Thoracic aorta (tissue), 2 donors: ENCODE data around the gene C2orf66. TPM values are rescaled to one million over a fixed set of nuclear protein-coding genes. Genes with fewer than 3 reads are reported as not detected.
A peak's percentile ranks its signal among the peaks of the same experiment; 100 is the strongest.

Source experiments
- ATAC-seq: fragments of 150-250 bp; one replicate; pipeline ENCODE4 v1.8.0; 2017; ENCODE audit warnings: low read depth; ENCODE audit not compliant: insufficient number of reproducible peaks, low FRiP score
- DNase-seq: peaks from one replicate; pipeline ENCODE4 v3.0.0-alpha.2; 2020; ENCODE audit warnings: low spot score
- H3K27ac ChIP-seq, 2 donors: fragments of 200-600 bp; sonication (generic); 1 replicate in 1 of 2; 2 replicates in 1 of 2; pipeline ENCODE4 v1.5.1; 2016; ENCODE audit warnings: mild to moderate bottlenecking in 2 of 2, moderate library complexity in 2 of 2
- H3K27me3 ChIP-seq: fragments of 200-600 bp; sonication (generic); replicated peaks from 2 replicates; pipeline ENCODE4 v1.6.0; 2016; ENCODE audit warnings: mild to moderate bottlenecking; ENCODE audit not compliant: insufficient read depth
- H3K36me3 ChIP-seq: fragments of 200-600 bp; sonication (generic); one replicate; pipeline ENCODE4 v1.5.1; 2016
- H3K4me1 ChIP-seq, 2 donors: fragments of 200-600 bp; sonication (generic); 1 replicate in 1 of 2; 2 replicates in 1 of 2; pipeline versions ENCODE4 v1.5.1 to v1.6.0; 2016; ENCODE audit warnings: low read depth in 2 of 2, mild to moderate bottlenecking in 1 of 2; ENCODE audit not compliant: control insufficient read depth in 1 of 2
- H3K4me3 ChIP-seq: fragments of 200-600 bp; sonication (generic); 2 replicates; pipeline ENCODE4 v1.5.1; 2016; ENCODE audit warnings: mild to moderate bottlenecking
- H3K9me3 ChIP-seq: fragments of 200-600 bp; sonication (generic); 2 replicates; pipeline ENCODE4 v1.5.1; 2016
- total RNA-seq, 2 donors: library from RNA; depleted of rRNA; stranded (reverse); fragments of >200 nt; gene quantifications; one replicate each; pipeline versions ENCODE4 v1.1.0 to v1.2.3, GENCODE V29; 2016
- TF ChIP-seq, protein P1 (sequence below): fragments of 200-600 bp; sonication (generic); IDR thresholded peaks from one replicate; pipeline ENCODE4 v1.5.1; 2019; ENCODE audit warnings: antibody characterized with exemption

C2orf66 gene
- total RNA-seq, 2 donors from 2014 or later = not detected

- H3K4me3 ChIP-seq = no peak overlapping the region
- TF ChIP-seq, protein P1, sequence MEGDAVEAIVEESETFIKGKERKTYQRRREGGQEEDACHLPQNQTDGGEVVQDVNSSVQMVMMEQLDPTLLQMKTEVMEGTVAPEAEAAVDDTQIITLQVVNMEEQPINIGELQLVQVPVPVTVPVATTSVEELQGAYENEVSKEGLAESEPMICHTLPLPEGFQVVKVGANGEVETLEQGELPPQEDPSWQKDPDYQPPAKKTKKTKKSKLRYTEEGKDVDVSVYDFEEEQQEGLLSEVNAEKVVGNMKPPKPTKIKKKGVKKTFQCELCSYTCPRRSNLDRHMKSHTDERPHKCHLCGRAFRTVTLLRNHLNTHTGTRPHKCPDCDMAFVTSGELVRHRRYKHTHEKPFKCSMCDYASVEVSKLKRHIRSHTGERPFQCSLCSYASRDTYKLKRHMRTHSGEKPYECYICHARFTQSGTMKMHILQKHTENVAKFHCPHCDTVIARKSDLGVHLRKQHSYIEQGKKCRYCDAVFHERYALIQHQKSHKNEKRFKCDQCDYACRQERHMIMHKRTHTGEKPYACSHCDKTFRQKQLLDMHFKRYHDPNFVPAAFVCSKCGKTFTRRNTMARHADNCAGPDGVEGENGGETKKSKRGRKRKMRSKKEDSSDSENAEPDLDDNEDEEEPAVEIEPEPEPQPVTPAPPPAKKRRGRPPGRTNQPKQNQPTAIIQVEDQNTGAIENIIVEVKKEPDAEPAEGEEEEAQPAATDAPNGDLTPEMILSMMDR = no peak
- no peak overlapping the region for H3K27ac ChIP-seq
- no peaks in the 10 kb centered on the region for H3K27me3 ChIP-seq
- H3K9me3 ChIP-seq = no peaks in the 10 kb centered on the region
- DNase-seq (no peak), ATAC-seq (no peak)
- peaks cover 41% of the 10 kb centered on the region for H3K36me3 ChIP-seq
- no peaks in the 10 kb centered on the region for H3K4me1 ChIP-seq
These were observed 25.6 kb downstream of the C2orf66 start for GRCh38 chr2:196783431-196784094.

- TF ChIP-seq, protein P1 = no peak
- no peaks in the 10 kb centered on the region for H3K27me3 ChIP-seq
- H3K9me3 ChIP-seq = no peaks in the 10 kb centered on the region
- ATAC-seq (no peak), DNase-seq (no peak)
- H3K36me3 ChIP-seq = peaks cover 27% of the 10 kb centered on the region
- no peaks in the 10 kb centered on the region for H3K4me1 ChIP-seq
- H3K27ac ChIP-seq = no peak overlapping the region
- H3K4me3 ChIP-seq = no peak overlapping the region
These were observed 42.1 kb downstream of the C2orf66 start for GRCh38 chr2:196767101-196767500.

DNA sequence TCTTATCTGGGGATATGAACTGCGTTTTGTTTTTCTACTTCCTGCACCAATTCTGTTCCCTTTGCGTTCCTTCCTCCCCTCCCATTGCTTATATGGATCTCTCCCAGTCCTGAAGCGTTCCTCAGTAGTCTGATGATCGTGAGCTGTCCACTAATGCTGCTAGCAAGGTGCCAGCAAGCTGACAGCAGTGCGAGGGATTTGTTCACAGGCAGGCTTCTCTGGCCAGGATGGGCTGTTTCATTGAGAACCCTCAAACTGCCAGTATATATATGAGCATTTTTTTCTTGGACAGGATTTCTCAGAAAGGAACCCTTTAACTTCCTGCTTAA, 49.8 kb downstream of the C2orf66 start:
- H3K4me3 ChIP-seq = peak overlapping the region; percentile 6
- peaks cover 0 to 11% of the 10 kb centered on the region in 2 donors for H3K4me1 ChIP-seq
- peaks cover 9% of the 10 kb centered on the region for H3K36me3 ChIP-seq
- H3K27ac ChIP-seq = no peak overlapping the region
- DNase-seq (no peak), ATAC-seq (peak; percentile 43)
- TF ChIP-seq, protein P1 = no peak
- no peaks in the 10 kb centered on the region for H3K9me3 ChIP-seq
- H3K27me3 ChIP-seq = no peaks in the 10 kb centered on the region

DNA sequence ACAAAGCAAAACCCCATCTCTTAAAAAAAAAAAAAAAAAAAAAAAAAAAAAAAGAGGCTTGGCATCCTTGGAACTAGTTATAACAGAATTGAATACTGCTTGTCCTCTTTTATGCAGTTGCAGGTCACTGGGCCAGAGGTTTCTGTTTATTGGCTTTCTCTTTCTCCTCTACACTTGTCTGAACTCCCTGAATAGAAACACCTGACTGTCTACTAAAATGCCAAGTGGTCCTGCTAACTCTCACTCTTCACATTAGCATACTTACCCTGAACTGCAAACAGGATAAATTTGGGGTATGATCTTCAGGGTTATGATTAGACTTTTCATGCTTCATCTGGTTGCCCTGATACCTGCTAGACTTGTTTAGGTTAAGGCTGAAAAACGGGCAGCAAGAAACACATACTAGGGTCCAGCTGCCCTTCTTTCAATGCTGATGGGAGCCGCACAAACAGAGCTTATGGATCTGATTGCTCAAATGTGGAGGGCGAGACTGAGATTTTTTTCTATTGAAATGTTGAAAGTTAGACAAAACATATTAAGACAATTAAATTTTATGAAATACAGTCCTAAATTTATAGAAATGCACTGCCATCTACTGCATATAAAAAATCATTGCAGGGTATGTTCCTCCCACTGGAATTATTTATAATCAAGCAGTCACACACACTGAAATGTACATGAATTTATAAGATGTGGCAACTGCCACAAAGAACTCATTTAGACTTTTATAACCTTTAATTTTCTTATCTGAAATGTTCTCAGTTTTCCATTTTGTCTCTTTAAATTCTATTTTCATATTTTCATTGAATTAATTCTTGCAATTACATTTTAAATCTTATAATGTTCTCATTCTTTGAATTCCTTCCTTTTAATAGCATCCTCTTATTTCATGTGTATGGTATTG, 50.4 kb downstream of the C2orf66 start:
- no peaks in the 10 kb centered on the region for H3K27me3 ChIP-seq
- peaks cover 0 to 11% of the 10 kb centered on the region in 2 donors for H3K4me1 ChIP-seq
- TF ChIP-seq, protein P1 = peak; percentile 17
- no peak overlapping the region for H3K27ac ChIP-seq
- peaks cover 9% of the 10 kb centered on the region for H3K36me3 ChIP-seq
- DNase-seq (no peak), ATAC-seq (no peak)
- peaks cover 2% of the 10 kb centered on the region for H3K9me3 ChIP-seq
- peak overlapping the region; percentile 6 for H3K4me3 ChIP-seq

Other genes starting within 250 kb of the C2orf66 start
- gene HECW2, start 215.8 kb downstream of the C2orf66 start, total RNA-seq = 10 to 100 TPM; 14.7 to 18.4 TPM
- gene CCDC150, start 169.6 kb downstream of the C2orf66 start, total RNA-seq = under 1 TPM in 1 of 2 donors, not detected in 1; 0.56 TPM
- 10 to 100 TPM; 24.6 to 28.7 TPM for gene GTF3C3, start 9.7 kb downstream of the C2orf66 start, total RNA-seq
- gene PGAP1, start 117.4 kb upstream of the C2orf66 start, total RNA-seq = 10 to 100 TPM; 15.3 to 38.2 TPM